GM20000 (cell line): Measurements from ENCODE around the gene NDUFAF8.

Source experiments
- DNase-seq: peaks from one replicate; pipeline ENCODE4 v3.0.0; 2012; ENCODE audit warnings: low spot score
- CTCF ChIP-seq: IDR thresholded peaks from 2 replicates; pipeline ENCODE4 v1.5.1; 2012; ENCODE audit warnings: mild to moderate bottlenecking, control low read depth; ENCODE audit errors: extremely low read depth, missing control alignments

The NDUFAF8 gene

GRCh38 chr17:81233316-81233715, 5.8 kb upstream of the NDUFAF8 start:
- DNase-seq: no peak
- no peak for TF ChIP-seq CTCF

- TF ChIP-seq CTCF: no peak
- no peak for DNase-seq
These were observed 5.2 kb upstream of the NDUFAF8 start for GRCh38 chr17:81233811-81234505.

GRCh38 chr17:81234506-81234855, 4.6 kb upstream of the NDUFAF8 start:
- DNase-seq: no peak
- no peak for TF ChIP-seq CTCF

DNA sequence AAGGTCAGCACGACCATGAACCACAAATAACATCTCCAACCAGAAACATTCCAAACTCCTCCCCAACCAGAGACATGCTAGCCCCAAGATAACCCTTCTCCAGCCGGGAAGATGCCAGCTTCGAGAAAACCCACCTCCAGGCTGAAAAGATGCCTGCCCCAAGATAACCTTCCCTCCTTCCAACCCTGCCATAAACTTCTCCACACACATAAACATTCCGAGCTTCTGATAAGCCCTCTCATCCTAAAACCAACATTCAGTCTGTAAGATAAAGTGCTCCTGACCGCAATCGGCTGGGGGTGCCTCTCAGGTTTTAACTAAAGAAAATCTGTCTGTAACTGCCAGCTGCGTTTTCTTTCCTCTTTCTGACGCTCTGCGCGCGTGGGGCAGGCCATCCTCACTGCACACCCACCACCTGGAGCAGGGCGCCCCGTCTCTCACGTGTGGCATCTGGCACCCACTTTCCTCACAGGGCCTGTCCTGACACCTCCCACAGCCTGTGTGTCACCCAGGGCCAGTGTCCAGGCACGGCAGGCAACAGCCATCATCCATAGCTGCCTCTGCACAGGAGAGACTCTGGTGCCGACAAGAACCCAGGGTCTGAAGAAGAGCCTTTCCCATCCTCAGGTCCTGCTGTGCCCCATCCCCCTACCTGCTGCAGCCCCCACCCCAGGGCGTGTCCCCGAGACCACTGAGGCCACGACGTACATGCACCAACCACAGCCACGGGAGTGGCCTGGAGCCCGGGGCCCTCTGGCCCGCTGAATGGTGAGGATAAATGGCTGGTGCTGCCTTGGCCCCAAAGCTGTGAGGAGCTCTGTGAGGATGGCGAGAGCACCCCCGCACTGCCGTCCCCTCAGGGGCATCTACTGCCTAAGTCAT, 3.9 kb upstream of the NDUFAF8 start:
- no peak for DNase-seq
- no peak for TF ChIP-seq CTCF

DNA sequence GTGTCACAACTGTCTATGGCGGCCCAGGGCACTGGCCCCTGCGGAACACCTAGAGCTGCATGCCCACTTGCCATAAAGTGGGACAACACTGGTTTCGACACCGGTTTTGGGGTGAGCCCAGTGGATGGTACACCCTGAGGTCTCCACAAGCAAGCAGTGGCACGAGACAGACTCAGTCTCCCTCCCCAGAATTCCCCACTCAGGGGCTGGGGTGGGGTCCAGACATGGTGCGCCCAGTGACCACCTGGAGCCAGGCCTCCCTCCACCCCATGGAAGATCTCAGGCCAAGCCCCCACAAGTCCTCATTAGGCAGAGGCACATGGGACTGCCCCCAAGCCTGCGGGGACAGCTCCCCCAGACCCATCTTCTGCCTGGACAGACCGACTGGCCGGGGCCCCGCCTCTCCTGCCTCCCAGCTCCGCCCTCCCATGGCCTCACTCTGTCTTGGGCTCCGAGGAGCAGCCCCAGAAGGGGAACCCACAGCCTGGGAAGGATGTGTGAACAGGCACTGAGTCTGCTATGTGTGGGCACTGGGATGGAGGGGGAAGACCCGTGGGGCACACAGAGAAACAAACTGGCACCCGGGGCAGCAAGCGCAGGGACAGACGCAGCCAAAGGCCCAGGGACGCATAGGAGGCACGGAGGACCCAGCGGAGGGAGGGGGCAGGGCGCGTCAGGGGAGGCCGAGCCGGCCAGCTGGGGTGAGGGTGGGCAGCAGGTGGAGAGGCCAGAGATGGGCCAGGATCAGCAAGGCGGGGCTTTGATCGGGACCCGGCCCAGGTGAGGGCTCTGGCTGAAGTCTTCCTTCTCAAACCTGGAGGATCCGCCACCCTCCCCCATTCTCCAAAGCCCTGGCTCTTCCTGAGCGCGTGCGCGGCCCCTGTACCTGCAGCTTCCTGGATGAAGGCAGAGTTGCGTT, 3.0 kb upstream of the NDUFAF8 start:
- DNase-seq: no peak
- no peak for TF ChIP-seq CTCF

DNA sequence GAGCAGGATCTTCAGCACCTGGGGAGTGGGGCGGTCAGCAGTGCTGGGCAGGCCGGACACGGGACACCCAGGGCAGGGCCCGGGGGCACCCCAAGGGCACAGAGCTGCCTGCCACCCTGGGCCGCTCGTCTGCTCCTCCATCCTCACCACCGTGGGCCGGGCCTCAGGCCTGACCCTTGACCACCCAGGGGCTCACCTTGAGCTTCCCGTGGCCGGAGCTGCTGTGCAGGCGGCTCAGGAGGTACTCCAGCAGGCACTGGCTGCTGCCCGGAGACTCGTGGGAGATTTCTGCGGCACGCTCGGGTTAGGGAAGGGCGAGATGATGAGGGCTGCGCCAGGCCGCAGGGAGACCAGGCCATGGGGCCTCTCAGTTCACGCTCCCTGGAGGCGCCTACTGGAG, 2.3 kb upstream of the NDUFAF8 start:
- DNase-seq: no peak
- no peak for TF ChIP-seq CTCF
